NT2/D1 (cell line): ENCODE measurements around the gene SH3GL2.

Experiments used
- SUZ12 ChIP-seq: IDR thresholded peaks from 2 replicates; pipeline ENCODE4 v1.6.1; 2011; ENCODE audit not compliant: insufficient read length, insufficient read depth; ENCODE audit errors: extremely low read depth
- YY1 ChIP-seq: IDR thresholded peaks from 2 replicates; pipeline ENCODE4 v1.6.1; 2011; ENCODE audit not compliant: insufficient read length, insufficient read depth

DNA sequence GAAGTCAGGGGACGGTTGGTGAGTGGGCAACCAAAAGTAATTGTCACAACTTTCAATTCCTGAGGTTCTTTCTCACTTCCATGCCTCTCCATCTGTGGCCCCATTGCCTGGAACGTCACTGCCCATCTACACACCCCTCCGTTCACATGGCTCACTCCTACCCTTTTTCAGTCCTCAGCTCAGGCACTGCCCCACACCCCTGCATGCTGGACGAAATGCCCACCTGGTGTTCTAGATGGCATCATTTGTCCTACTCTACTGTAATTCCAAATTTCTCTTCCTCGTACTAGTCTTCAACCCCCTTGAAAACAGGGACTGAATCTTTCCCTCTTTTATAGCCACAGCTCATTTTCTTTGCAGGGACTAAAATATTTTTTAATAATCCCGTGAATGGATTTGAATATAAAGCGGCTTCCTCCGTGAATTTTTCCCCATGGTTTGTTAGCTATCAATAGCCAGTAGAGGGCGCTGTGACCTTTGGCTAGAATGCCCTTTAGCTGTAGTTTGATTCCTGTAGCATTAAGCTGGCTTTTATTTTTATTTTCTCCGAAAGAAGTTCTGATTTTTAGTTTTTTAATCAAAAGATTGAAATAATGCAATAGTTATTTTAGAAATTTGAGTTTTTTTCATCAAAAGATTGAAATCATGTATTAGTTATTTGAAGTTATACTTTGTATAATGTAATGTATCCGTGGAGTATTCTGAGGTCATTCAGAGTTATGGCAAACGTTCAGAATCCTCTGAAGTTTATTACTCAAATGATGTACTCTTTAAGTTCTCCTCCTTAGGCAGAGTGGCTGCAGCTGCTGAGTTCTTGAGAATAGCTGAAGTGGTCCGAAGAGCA is 232.1 kb downstream of the SH3GL2 start:
- TF ChIP-seq YY1 (no peak), SUZ12 (no peak)
